OCI-LY3 (cell line): ENCODE results near the gene PTPN5.

Experiments used
- H2AFZ ChIP-seq: fragments of 200-600, 300-600 bp; shearing (Covaris generic); 2 replicates; pipeline ENCODE4 v1.6.0; 2014; ENCODE audit warnings: antibody characterized with exemption, low read depth, low read length
- H3K27ac ChIP-seq: fragments of 200-600, 300-600 bp; sonication (generic); 2 replicates; pipeline ENCODE4 v1.5.1; 2014; ENCODE audit warnings: mild to moderate bottlenecking, low read length, moderate library complexity, mixed read lengths
- H3K27me3 ChIP-seq: fragments of 200-600, 300-600 bp; sonication (generic); 2 replicates; pipeline ENCODE4 v1.6.1; 2014; ENCODE audit warnings: low read depth, low read length, mixed read lengths
- H3K36me3 ChIP-seq: fragments of 200-600, 300-600 bp; sonication (generic); replicated peaks from 2 replicates; pipeline ENCODE3; 2014; ENCODE audit warnings: low read depth, low read length, mixed read lengths
- H3K4me1 ChIP-seq: fragments of 300-600, 200-600 bp; sonication (generic); 2 replicates; pipeline ENCODE4 v1.6.1; 2014; ENCODE audit warnings: low read length, mixed read lengths
- H3K4me2 ChIP-seq: fragments of 200-600, 300-600 bp; sonication (generic); 2 replicates; pipeline ENCODE4 v1.6.1; 2014; ENCODE audit warnings: low read length, mixed read lengths
- H3K4me3 ChIP-seq: fragments of 300-600, 200-600 bp; sonication (generic); 2 replicates; pipeline ENCODE4 v1.5.1; 2014; ENCODE audit warnings: antibody characterized with exemption, mild to moderate bottlenecking, low read length, moderate library complexity
- H3K79me2 ChIP-seq: fragments of 300-600, 200-600 bp; shearing (Covaris generic); 2 replicates; pipeline ENCODE4 v1.6.1; 2014; ENCODE audit warnings: mild to moderate bottlenecking, low read length, mixed read lengths
- H3K9ac ChIP-seq: fragments of 300-600, 200-600 bp; shearing (Covaris generic); 2 replicates; pipeline ENCODE4 v1.6.0; 2014; ENCODE audit warnings: mild to moderate bottlenecking, low read length, moderate library complexity
- H3K9me3 ChIP-seq: fragments of 200-600, 300-600 bp; shearing (Covaris generic); 2 replicates; pipeline ENCODE4 v1.6.1; 2014; ENCODE audit warnings: low read length, mixed read lengths; ENCODE audit not compliant: insufficient read depth
- H4K20me1 ChIP-seq: fragments of 200-600, 300-600 bp; sonication (generic); 2 replicates; pipeline ENCODE4 v1.6.1; 2016; ENCODE audit warnings: low read length, mixed read lengths; ENCODE audit not compliant: insufficient read depth
- CTCF ChIP-seq: fragments of 200-600, 300-600 bp; sonication (generic); IDR thresholded peaks from 2 replicates; pipeline ENCODE4 v1.5.1; 2014; ENCODE audit warnings: antibody characterized with exemption, low read length, low read depth
- EZH2phosphoT487 ChIP-seq: fragments of 200-600 bp; shearing (Covaris generic); IDR thresholded peaks from 2 replicates; pipeline ENCODE4 v1.6.1; 2018; ENCODE audit warnings: antibody characterized with exemption, mixed run types, low read depth

PTPN5 gene

GRCh38 chr11:18714443-18714780 lies 77.2 kb downstream of the PTPN5 start:
- no peak overlapping the region for H2AFZ ChIP-seq
- H3K79me2 ChIP-seq = no peaks in the 10 kb centered on the region
- no peak overlapping the region for H3K4me3 ChIP-seq
- no peaks in the 10 kb centered on the region for H3K36me3 ChIP-seq
- no peaks in the 10 kb centered on the region for H4K20me1 ChIP-seq
- H3K27me3 ChIP-seq = peaks cover 35% of the 10 kb centered on the region
- no peak overlapping the region for H3K27ac ChIP-seq
- TF ChIP-seq CTCF = no peak
- H3K4me2 ChIP-seq = no peak overlapping the region
- no peak overlapping the region for H3K9ac ChIP-seq
- H3K4me1 ChIP-seq = peaks cover 24% of the 10 kb centered on the region
- H3K9me3 ChIP-seq = no peaks in the 10 kb centered on the region

- Histone ChIP-seq H3K4me3 (no peak overlapping the region), H3K27me3 (peaks cover 34% of the 10 kb centered on the region)
- TF ChIP-seq EZH2phosphoT487 (no peak), CTCF (no peak)
These were observed 77.8 kb downstream of the PTPN5 start for GRCh38 chr11:18713646-18714442.

DNA sequence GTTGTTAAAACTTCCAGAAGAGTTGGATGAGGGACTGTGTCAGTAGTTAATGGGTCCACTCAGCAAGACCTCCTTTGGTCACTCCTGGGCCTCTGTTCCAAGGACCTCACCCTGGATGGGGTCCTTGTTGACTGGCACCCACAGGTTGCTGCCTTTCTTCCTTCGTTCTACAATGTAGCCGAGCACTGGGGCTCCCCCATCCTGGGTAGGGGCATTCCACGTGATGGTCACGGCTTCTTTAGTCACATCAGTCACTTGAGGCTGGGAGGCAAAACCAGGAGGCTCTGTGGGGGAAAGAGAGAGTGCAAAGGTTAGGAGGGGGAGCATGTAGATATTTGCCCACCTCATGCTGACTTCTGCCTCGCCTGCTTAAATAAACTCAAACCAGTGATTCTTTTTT lies 81.1 kb downstream of the PTPN5 start:
- H3K36me3 ChIP-seq = no peaks in the 10 kb centered on the region
- peaks cover 36% of the 10 kb centered on the region for H3K4me1 ChIP-seq
- no peak overlapping the region for H3K27ac ChIP-seq
- H3K4me2 ChIP-seq = peak overlapping the region; percentile 39
- no peaks in the 10 kb centered on the region for H3K79me2 ChIP-seq
- no peak overlapping the region for H3K9ac ChIP-seq
- no peaks in the 10 kb centered on the region for H3K9me3 ChIP-seq
- H2AFZ ChIP-seq = no peak overlapping the region
- TF ChIP-seq EZH2phosphoT487 (no peak), CTCF (no peak)
- peaks cover 20% of the 10 kb centered on the region for H3K27me3 ChIP-seq
- no peaks in the 10 kb centered on the region for H4K20me1 ChIP-seq
- H3K4me3 ChIP-seq = no peak overlapping the region

More at GRCh38 chr11:18713646-18714442, 77.8 kb downstream of the PTPN5 start:
- Histone ChIP-seq H3K4me1 (peaks cover 24% of the 10 kb centered on the region), H3K27ac (no peak overlapping the region), H3K9ac (no peak overlapping the region), H3K79me2 (no peaks in the 10 kb centered on the region), H3K9me3 (no peaks in the 10 kb centered on the region), H3K4me2 (no peak overlapping the region), H3K36me3 (no peaks in the 10 kb centered on the region), H4K20me1 (no peaks in the 10 kb centered on the region), H2AFZ (no peak overlapping the region)

GRCh38 chr11:18709414-18709813 lies 82.2 kb downstream of the PTPN5 start:
- no peak overlapping the region for H3K9ac ChIP-seq
- TF ChIP-seq EZH2phosphoT487 (no peak), CTCF (no peak)
- peaks cover 36% of the 10 kb centered on the region for H3K4me1 ChIP-seq

More at GRCh38 chr11:18709414-18709813, 82.2 kb downstream of the PTPN5 start:
- no peaks in the 10 kb centered on the region for H3K79me2 ChIP-seq
- no peak overlapping the region for H2AFZ ChIP-seq
- no peak overlapping the region for H3K27ac ChIP-seq
- H3K27me3 ChIP-seq = peaks cover 9% of the 10 kb centered on the region; the same call in 1 of the 2 replicates
- no peaks in the 10 kb centered on the region for H4K20me1 ChIP-seq
- H3K9me3 ChIP-seq = no peaks in the 10 kb centered on the region
- H3K4me3 ChIP-seq = no peak overlapping the region
- no peaks in the 10 kb centered on the region for H3K36me3 ChIP-seq
- no peak overlapping the region for H3K4me2 ChIP-seq
